A673 (cell line): ENCODE results near the gene KIAA0319L.

Source experiments
- CTCF ChIP-seq: fragments of 300-800, 200-600 bp; sonication (generic); conservative IDR thresholded peaks from 2 replicates; pipeline ENCODE4 v1.5.1; 2017; ENCODE audit warnings: low read depth, mild to moderate bottlenecking, antibody characterized with exemption, low read length, moderate library complexity, mixed read lengths
- EZH2 ChIP-seq: fragments of 200-600 bp; sonication (generic); IDR thresholded peaks from 2 replicates; pipeline ENCODE4 v1.6.1; 2017; ENCODE audit warnings: borderline replicate concordance, low read depth, mild to moderate bottlenecking, mixed read lengths, antibody characterized with exemption, low read length; ENCODE audit not compliant: poor library complexity, severe bottlenecking

DNA sequence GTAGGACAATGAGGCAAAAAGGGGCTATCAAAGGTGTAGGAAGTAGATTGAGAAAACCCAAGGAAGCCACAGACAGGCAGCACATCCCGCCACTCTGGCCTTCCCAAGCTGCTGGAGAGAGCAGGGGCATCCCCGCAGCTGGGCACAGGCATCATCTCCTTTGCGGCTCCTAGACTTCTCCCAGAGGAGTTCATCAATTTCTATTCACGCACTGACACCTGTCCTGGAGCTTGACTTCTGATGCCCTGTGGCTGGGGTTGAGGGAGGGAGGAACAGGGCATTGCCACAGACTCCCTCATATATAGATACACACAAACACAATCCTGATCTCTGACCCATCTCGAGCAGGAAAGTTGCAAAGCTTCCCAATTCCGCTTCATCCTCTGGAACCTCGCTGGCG, 14.1 kb upstream of the KIAA0319L start:
- TF ChIP-seq CTCF, result no peak
- TF ChIP-seq EZH2, result no peak
